GM04504 (cell line): ENCODE results near the gene RNF39.
"Not testable (repeated sequence)": the region's sequence is repeated elsewhere in the genome, so short reads cannot be mapped to it uniquely, and the experiment has no call there.

Source experiments
- DNase-seq: peaks from one replicate; pipeline ENCODE4 v3.0.0-alpha.2; 2012; ENCODE audit warnings: low read depth

Gene RNF39

GRCh38 chr6:30061092-30061857 lies 14.3 kb downstream of the RNF39 start, which contains the start of gene POLR1H:
Gene POLR1H (plus strand): TSS chr6:30061265. CDS start chr6:30061525, 260 bp downstream.
- DNase-seq = peak; percentile 92

- DNase-seq = no peak
These were observed 14.9 kb downstream of the RNF39 start for GRCh38 chr6:30060606-30061091.

DNA sequence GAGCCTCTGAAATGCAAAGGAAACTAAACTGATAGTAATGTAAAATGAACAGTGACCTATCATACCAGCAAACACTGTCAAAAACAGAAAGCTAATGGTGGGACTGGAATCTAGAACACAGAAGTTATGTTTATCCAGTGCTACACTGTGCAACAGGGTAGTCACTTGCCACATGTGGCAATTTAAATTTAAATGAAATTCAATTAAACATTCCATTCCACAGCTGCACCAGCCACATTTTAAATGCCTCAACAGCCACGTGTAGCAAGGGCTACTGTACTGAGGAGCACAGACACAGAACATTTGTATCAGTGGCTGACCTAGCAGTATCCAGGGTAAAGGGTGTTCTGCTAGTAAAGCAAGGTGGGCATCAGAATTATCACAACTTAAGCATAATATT lies 20.1 kb downstream of the RNF39 start:
- DNase-seq = no peak

DNA sequence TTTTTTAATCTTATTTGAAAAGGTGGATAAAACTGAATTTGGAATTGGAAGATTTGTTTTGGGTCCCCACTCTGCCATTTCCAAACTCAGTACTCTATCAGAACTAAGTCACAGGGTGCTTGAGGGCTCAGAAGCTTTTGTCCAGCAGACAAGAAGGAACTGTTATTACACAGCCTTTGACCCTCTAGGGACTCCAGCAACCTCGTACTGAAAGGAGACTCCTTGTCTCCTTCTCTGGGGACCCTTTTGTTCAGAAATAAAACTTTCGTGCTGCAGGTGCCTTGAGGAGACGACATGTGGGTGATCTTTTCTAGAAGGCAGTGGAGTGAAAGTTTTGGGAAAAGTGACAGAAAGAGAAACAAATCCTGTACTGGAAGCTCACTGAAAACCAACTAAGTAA lies 21.9 kb downstream of the RNF39 start:
- no peak for DNase-seq

GRCh38 chr6:30047220-30047619 lies 28.3 kb downstream of the RNF39 start:
- DNase-seq = no peak

DNA sequence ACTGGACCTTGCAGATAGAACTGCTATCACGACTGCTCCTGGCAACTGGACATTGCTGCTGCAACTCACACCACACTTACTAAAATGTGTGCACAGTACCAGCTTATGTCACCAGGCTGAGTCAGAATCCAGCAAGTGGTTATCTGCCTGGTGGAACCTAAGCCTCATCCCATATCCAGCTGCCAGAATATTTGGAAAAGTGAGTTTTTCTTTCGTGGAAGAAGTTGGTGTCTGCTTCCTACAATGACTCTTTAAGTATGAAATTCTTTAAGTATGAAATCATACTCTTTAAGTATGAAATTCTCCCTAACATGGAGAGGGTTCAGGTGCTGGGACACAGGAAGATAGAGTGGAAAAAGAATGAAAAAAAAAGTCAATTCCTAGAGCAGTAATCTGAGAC lies 30.9 kb downstream of the RNF39 start:
- DNase-seq = peak; percentile 25

- no peak for DNase-seq
These were observed 31.8 kb downstream of the RNF39 start for GRCh38 chr6:30043744-30044143.

GRCh38 chr6:30042914-30043313 lies 32.7 kb downstream of the RNF39 start:
- DNase-seq = no peak

DNA sequence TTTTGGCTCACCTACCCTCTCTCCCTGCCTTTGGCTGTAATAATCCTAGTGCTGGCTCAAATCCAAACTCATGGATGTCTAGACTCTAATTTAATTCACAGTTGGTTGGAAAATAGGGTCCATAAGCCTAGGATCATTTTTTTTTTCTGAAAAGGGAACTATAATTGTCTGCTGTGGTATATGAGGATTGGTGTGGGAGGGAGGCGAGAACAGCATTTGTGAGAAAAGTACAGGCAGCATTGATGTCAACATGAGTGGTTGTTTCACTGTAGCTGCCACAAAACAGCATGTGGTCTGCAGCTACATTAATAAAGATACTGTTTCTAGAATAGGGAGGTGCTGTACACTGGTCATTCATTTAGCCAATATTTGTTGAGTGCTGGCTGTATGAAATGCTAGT lies 33.1 kb downstream of the RNF39 start:
- no peak for DNase-seq

GRCh38 chr6:30041821-30042220 lies 33.7 kb downstream of the RNF39 start:
- DNase-seq = no peak

DNA sequence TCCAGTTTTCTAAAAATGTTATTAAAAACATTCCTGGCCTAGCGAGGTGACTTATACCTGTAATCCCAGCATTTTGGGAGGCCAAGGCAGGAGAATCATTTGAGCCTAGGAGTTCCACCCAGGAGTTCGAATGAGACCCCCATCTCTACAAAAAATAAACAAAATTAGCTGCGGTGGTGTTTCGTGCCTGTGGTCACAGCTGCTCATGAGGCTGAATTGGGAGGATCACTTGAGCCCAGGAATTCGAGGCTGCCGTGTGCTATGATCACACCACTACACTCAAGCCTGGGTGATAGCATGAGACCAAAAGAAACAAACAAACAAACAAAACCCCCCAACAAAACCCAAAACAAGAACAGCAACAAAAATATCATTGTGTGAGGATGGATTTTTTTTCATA lies 34.3 kb downstream of the RNF39 start:
- no peak for DNase-seq

- no peak for DNase-seq
These were observed 38.3 kb downstream of the RNF39 start for GRCh38 chr6:30037182-30037788.

- DNase-seq = no peak
These were observed 39.8 kb downstream of the RNF39 start for GRCh38 chr6:30035784-30036183.

DNA sequence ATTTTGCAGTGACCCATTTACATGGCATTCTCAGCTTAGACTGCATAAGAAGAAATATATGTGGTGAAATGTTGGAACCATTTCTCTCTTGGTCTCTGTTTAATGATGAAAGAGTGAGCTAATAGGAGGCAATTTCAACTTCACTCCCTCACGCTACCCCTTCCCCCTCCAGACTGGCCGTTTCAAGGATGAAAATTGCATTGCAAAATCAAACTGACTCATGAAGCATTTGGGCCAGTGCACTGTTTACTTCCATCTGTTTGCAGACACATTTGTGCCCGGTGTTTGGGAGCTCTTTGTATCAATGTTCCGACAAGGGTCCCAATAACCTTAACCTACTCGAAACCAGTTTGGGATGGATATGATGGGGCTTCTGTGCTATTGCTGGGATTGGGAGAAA lies 42.1 kb downstream of the RNF39 start:
- peak; percentile 19 for DNase-seq

DNA sequence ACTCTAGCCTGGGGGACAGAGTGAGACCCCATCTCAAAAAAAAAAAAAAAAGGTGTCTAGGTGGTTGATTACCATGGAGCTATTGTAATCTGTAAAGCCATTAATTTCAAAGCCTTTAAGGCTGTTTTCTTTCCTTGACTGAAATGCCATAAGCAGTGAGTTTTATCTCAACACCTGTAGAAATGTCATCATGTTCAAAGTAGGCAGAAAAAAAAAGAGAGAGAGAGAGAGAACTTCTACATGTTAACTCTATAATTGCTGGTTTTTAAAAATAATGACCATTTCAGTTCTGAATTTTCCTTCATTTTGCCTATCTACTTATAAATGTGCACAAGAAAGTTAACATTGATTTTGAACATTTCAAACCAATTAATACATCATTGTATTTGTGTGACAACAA lies 44.2 kb downstream of the RNF39 start:
- DNase-seq = no peak

DNA sequence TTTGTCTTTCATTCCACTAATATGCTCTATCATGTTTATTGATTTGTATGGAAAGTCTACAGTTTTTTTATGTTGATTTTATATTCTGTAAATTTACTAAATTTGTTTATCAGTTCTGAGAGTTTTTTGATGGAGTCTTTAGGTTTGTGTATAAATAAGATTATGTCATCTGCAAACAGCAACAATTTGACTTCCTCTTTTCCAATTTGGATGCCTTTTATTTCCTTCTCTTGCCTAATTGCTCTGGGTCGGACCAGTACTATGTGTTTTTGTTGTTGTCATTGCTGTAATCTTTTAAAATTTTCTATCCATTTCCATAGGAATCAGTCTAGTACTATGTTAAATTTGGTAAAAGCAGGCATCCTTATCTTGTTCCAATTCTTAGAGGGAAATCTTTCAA lies 46.0 kb downstream of the RNF39 start:
- DNase-seq = no peak

- no peak for DNase-seq
These were observed 50.4 kb downstream of the RNF39 start for GRCh38 chr6:30025186-30025585.

- DNase-seq = not testable (repeated sequence)
These were observed 52.9 kb downstream of the RNF39 start for GRCh38 chr6:30022712-30023111.

GRCh38 chr6:30022189-30022588 lies 53.4 kb downstream of the RNF39 start:
- no peak for DNase-seq

- no peak for DNase-seq
These were observed 54.9 kb downstream of the RNF39 start for GRCh38 chr6:30020626-30021025.
